HCT116 (cell line): ENCODE data around the gene HCFC1. TPM values are rescaled to one million over a fixed set of nuclear protein-coding genes. Genes with fewer than 3 reads are reported as not detected.

Source experiments
- ATAC-seq: fragments of 200-7000 bp; cut with Tn5 transposase; 2 replicates; pipeline ENCODE4 v1.9.1; 2020; ENCODE audit warnings: mild to moderate bottlenecking, moderate library complexity
- BruUV-seq: library from RNA; stranded (reverse); fragments of 400-500 nt; replicated peaks from 2 replicates; lab custom pipeline; 2021; lab: Mats Ljungman, UMichigan
- CTCF ChIA-PET: fragments of 300-600 bp; sonication (Branson Sonifier 250); formaldehyde crosslinking; loops from one replicate; lab custom pipeline; 2021; ENCODE audit warnings: antibody characterized with exemption; lab: Charles Lee
- POLR2A ChIA-PET: fragments of 300-600, 350-600 bp; sonication (Branson Sonifier 250); formaldehyde crosslinking; loops from one replicate; lab custom pipeline; 2021; ENCODE audit warnings: antibody characterized with exemption; lab: Charles Lee
- RAD21 ChIA-PET, 2 experiments: fragments of 300-600 bp; sonication (Branson Sonifier 250); formaldehyde crosslinking; loops; one replicate each; lab custom pipeline; 2023; ENCODE audit warnings: low total read pairs in 2 of 2; ENCODE audit not compliant: uncharacterized antibody in 2 of 2, unreplicated experiment in 2 of 2, low non-redundant PET in 1 of 2; lab: Charles Lee
- DNase-seq: peaks from one replicate; pipeline ENCODE4 v3.0.0-alpha.2; 2010; ENCODE audit warnings: low read depth, low spot score
- H2AFZ ChIP-seq: fragments of 200-600 bp; shearing (Covaris generic), sonication (generic); 2 replicates; pipeline ENCODE4 v1.6.1; 2017; ENCODE audit warnings: low read depth, mixed run types, mixed read lengths, antibody characterized with exemption, low read length; ENCODE audit not compliant: poor library complexity, severe bottlenecking
- H3K27ac ChIP-seq: 2 replicates; pipeline ENCODE4 v1.5.1; 2012; ENCODE audit warnings: low read depth, low read length
- H3K27me3 ChIP-seq: fragments of 200-600 bp; sonication (generic); 2 replicates; pipeline ENCODE4 v1.6.1; 2016; ENCODE audit warnings: mixed run types, low read length, mixed read lengths; ENCODE audit not compliant: insufficient read depth
- H3K36me3 ChIP-seq, 2 experiments: fragments of 200-500 bp in 1 of 2; fragments of 200-600 bp in 1 of 2; sonication (Bioruptor generic) in 1 of 2; sonication (generic) in 1 of 2; 2 replicates each; pipeline versions ENCODE4 v1.5.1 to v1.6.1; 2014 to 2016; ENCODE audit warnings: low read length in 2 of 2, inconsistent platforms in 1 of 2, mixed read lengths in 1 of 2, mixed run types in 1 of 2; ENCODE audit not compliant: insufficient read depth in 2 of 2, control insufficient read depth in 1 of 2
- H3K4me1 ChIP-seq, 2 experiments: fragments of 200-600 bp in 1 of 2; sonication (generic) in 1 of 2; 2 replicates each; pipeline versions ENCODE4 v1.5.1 to v1.6.1; 2012 to 2017; ENCODE audit warnings: low read length in 2 of 2, inconsistent platforms in 1 of 2, mild to moderate bottlenecking in 1 of 2, mixed read lengths in 1 of 2, mixed run types in 1 of 2, moderate library complexity in 1 of 2; ENCODE audit not compliant: insufficient read depth in 2 of 2, control insufficient read depth in 1 of 2
- H3K4me2 ChIP-seq: fragments of 200-600 bp; sonication (generic); 2 replicates; pipeline ENCODE4 v1.6.1; 2017; ENCODE audit warnings: mixed run types, low read length, mixed read lengths
- H3K4me3 ChIP-seq, 2 experiments: fragments of 200-600 bp in 1 of 2; sonication (generic) in 1 of 2; replicated peaks in 1 of 2; 2 replicates each; pipeline ENCODE4 v1.5.1; 2011 to 2016; ENCODE audit warnings: low read length in 2 of 2, control low read depth in 1 of 2, low read depth in 1 of 2, mild to moderate bottlenecking in 1 of 2, mixed read lengths in 1 of 2, mixed run types in 1 of 2
- H3K79me2 ChIP-seq: fragments of 200-600 bp; sonication (generic); 2 replicates; pipeline ENCODE4 v1.6.1; 2017; ENCODE audit warnings: mild to moderate bottlenecking, mixed run types, low read length, moderate library complexity, mixed read lengths; ENCODE audit not compliant: insufficient read depth
- H3K9ac ChIP-seq: fragments of 200-600 bp; sonication (generic); 2 replicates; pipeline ENCODE4 v1.6.1; 2016; ENCODE audit warnings: low read length, mixed read lengths
- H3K9me2 ChIP-seq: fragments of 200-600 bp; sonication (generic), shearing (Covaris generic); 2 replicates; pipeline ENCODE4 v1.6.1; 2017; ENCODE audit warnings: mixed run types, mild to moderate bottlenecking, moderate library complexity; ENCODE audit not compliant: insufficient read depth
- H3K9me3 ChIP-seq, 2 experiments: fragments of 200-500 bp in 1 of 2; fragments of 200-600 bp in 1 of 2; sonication (Bioruptor generic) in 1 of 2; sonication (generic) in 1 of 2; 2 replicates each; pipeline ENCODE4 v1.6.1; 2014 to 2017; ENCODE audit warnings: low read length in 2 of 2, mixed read lengths in 2 of 2, inconsistent platforms in 1 of 2, low read depth in 1 of 2, mild to moderate bottlenecking in 1 of 2, mixed run types in 1 of 2, moderate library complexity in 1 of 2; ENCODE audit not compliant: control insufficient read depth in 1 of 2, insufficient read depth in 1 of 2
- H4K20me1 ChIP-seq: fragments of 200-600 bp; sonication (generic), shearing (Covaris generic); 2 replicates; pipeline ENCODE4 v1.6.1; 2017; ENCODE audit warnings: mixed run types, mild to moderate bottlenecking, moderate library complexity; ENCODE audit not compliant: insufficient read depth
- CEBPB ChIP-seq: IDR thresholded peaks from 2 replicates; pipeline ENCODE4 v1.6.1; 2012; ENCODE audit warnings: low read depth
- EGR1 ChIP-seq: IDR thresholded peaks from 2 replicates; pipeline ENCODE4 v1.6.1; 2012; ENCODE audit warnings: low read depth
- YY1 ChIP-seq: IDR thresholded peaks from 2 replicates; pipeline ENCODE4 v1.6.1; 2011; ENCODE audit warnings: low read length, low read depth, moderate library complexity, mild to moderate bottlenecking; ENCODE audit not compliant: insufficient replicate concordance; ENCODE audit errors: extremely low read depth
- intact Hi-C: fragments of 100-400 bp; cut with micrococcal nuclease; formaldehyde crosslinking; loops from 2 replicates; pipeline ENCODE4 v1.10.0; 2022
- total RNA-seq: library from RNA; stranded (reverse); gene quantifications from one replicate; pipeline ENCODE4 v1.2.1, GENCODE V29; 2021; ENCODE audit not compliant: unreplicated experiment
- TF ChIP-seq, protein P1 (sequence below): IDR thresholded peaks from 2 replicates; pipeline ENCODE4 v1.6.1; 2012; ENCODE audit warnings: low read depth

Gene HCFC1
- total RNA-seq, 1 experiment from 2014 or later: 72.8 TPM

DNA sequence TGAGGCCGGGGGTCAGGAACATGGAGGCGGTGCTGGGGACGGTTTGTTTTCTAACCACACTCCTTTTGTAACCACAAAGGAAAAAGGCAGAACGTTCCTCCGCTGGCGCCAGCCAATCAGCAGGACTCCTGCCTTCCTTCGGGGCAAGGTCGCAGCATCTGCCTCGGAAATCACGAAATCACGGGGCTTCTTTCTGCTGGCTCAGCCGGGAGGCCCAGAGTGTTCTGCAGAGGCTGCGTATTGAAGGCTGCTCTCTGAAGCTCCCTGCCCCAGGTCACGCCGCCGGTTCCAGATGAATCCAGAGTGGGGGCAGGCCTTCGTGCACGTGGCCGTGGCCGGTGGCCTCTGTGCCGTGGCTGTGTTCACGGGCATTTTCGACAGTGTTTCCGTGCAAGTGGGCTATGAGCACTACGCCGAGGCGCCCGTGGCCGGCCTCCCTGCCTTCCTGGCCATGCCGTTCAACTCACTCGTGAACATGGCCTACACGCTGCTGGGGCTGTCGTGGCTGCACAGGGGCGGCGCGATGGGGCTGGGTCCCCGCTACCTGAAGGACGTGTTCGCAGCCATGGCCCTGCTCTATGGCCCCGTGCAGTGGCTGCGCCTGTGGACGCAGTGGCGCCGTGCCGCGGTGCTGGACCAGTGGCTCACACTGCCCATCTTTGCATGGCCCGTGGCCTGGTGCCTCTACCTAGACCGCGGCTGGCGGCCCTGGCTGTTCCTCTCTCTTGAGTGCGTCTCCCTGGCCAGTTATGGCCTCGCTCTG, 10.3 kb upstream of the HCFC1 start:
- POLR2A ChIA-PET: no interaction called here

More for the DNA sequence above, 10.3 kb upstream of the HCFC1 start:
- BruUV-seq: no TSS peak
- intact Hi-C loops: no loop called here
- H3K9me3 ChIP-seq: no peaks in the 10 kb centered on the region
- no peaks in the 10 kb centered on the region for H4K20me1 ChIP-seq
- no peak for TF ChIP-seq EGR1
- no peak for TF ChIP-seq CEBPB
- TF ChIP-seq, protein P1, sequence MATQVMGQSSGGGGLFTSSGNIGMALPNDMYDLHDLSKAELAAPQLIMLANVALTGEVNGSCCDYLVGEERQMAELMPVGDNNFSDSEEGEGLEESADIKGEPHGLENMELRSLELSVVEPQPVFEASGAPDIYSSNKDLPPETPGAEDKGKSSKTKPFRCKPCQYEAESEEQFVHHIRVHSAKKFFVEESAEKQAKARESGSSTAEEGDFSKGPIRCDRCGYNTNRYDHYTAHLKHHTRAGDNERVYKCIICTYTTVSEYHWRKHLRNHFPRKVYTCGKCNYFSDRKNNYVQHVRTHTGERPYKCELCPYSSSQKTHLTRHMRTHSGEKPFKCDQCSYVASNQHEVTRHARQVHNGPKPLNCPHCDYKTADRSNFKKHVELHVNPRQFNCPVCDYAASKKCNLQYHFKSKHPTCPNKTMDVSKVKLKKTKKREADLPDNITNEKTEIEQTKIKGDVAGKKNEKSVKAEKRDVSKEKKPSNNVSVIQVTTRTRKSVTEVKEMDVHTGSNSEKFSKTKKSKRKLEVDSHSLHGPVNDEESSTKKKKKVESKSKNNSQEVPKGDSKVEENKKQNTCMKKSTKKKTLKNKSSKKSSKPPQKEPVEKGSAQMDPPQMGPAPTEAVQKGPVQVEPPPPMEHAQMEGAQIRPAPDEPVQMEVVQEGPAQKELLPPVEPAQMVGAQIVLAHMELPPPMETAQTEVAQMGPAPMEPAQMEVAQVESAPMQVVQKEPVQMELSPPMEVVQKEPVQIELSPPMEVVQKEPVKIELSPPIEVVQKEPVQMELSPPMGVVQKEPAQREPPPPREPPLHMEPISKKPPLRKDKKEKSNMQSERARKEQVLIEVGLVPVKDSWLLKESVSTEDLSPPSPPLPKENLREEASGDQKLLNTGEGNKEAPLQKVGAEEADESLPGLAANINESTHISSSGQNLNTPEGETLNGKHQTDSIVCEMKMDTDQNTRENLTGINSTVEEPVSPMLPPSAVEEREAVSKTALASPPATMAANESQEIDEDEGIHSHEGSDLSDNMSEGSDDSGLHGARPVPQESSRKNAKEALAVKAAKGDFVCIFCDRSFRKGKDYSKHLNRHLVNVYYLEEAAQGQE: no peak
- no peak for TF ChIP-seq YY1
- ATAC-seq (no peak), DNase-seq (no peak)
- ChIA-PET CTCF (no interaction called here), RAD21 (no interaction called here)
- no peak overlapping the region for H3K9ac ChIP-seq
- H3K79me2 ChIP-seq: no peaks in the 10 kb centered on the region
- no peak overlapping the region for H2AFZ ChIP-seq
- no peaks in the 10 kb centered on the region for H3K9me2 ChIP-seq
- H3K4me2 ChIP-seq: no peak overlapping the region
- H3K4me3 ChIP-seq: no peak overlapping the region
- H3K27me3 ChIP-seq: no peaks in the 10 kb centered on the region
- no peak overlapping the region for H3K27ac ChIP-seq
- no peaks in the 10 kb centered on the region for H3K36me3 ChIP-seq
- H3K4me1 ChIP-seq: no peaks in the 10 kb centered on the region
